HEK293 (cell line): ENCODE data around the gene EDARADD.

ENCODE experiments used
- FEZF1 ChIP-seq: fragments of 450-650 bp; formaldehyde crosslinking; IDR thresholded peaks from 2 replicates; pipeline ENCODE4 v1.5.1; 2016; ENCODE audit warnings: missing biosample characterization, missing genetic modification characterization
- GLI2 ChIP-seq: fragments of 450-650 bp; formaldehyde crosslinking; IDR thresholded peaks from 2 replicates; pipeline ENCODE4; 2017; ENCODE audit warnings: missing biosample characterization, missing genetic modification characterization, low read depth, borderline replicate concordance
- IKZF3 ChIP-seq: fragments of 450-650 bp; IDR thresholded peaks from 2 replicates; pipeline ENCODE4 v1.5.0; 2018; ENCODE audit warnings: missing biosample characterization, mild to moderate bottlenecking, missing genetic modification characterization, moderate library complexity
- KLF10 ChIP-seq: fragments of 450-650 bp; IDR thresholded peaks from 2 replicates; pipeline ENCODE4 v1.5.1; 2018; ENCODE audit warnings: missing biosample characterization, mild to moderate bottlenecking, missing genetic modification characterization
- KLF16 ChIP-seq: fragments of 450-650 bp; formaldehyde crosslinking; IDR thresholded peaks from 2 replicates; pipeline ENCODE4 v1.5.1; 2017; ENCODE audit warnings: missing biosample characterization, missing genetic modification characterization
- KLF8 ChIP-seq: fragments of 450-650 bp; formaldehyde crosslinking; IDR thresholded peaks from 2 replicates; pipeline ENCODE4 v1.5.1; 2016; ENCODE audit warnings: missing biosample characterization, missing genetic modification characterization
- REPIN1 ChIP-seq: fragments of 450-650 bp; formaldehyde crosslinking; IDR thresholded peaks from 2 replicates; pipeline ENCODE4 v1.5.1; 2017; ENCODE audit warnings: missing biosample characterization, missing genetic modification characterization, low read depth
- SCRT2 ChIP-seq: fragments of 450-650 bp; formaldehyde crosslinking; IDR thresholded peaks from 2 replicates; pipeline ENCODE4 v1.5.1; 2016; ENCODE audit warnings: missing biosample characterization, missing genetic modification characterization
- SP7 ChIP-seq: fragments of 450-650 bp; formaldehyde crosslinking; IDR thresholded peaks from 2 replicates; pipeline ENCODE4 v1.5.1; 2016; ENCODE audit warnings: missing biosample characterization, missing genetic modification characterization
- WT1 ChIP-seq: fragments of 450-650 bp; formaldehyde crosslinking; IDR thresholded peaks from 2 replicates; pipeline ENCODE4 v1.5.1; 2016; ENCODE audit warnings: missing biosample characterization, missing genetic modification characterization
- ZBTB1 ChIP-seq: fragments of 450-650 bp; formaldehyde crosslinking; IDR thresholded peaks from 2 replicates; pipeline ENCODE4 v1.5.1; 2016; ENCODE audit warnings: missing biosample characterization, missing genetic modification characterization
- ZBTB21 ChIP-seq: fragments of 450-650 bp; formaldehyde crosslinking; IDR thresholded peaks from 2 replicates; pipeline ENCODE4 v1.5.1; 2017; ENCODE audit warnings: missing biosample characterization, missing genetic modification characterization
- ZBTB48 ChIP-seq: fragments of 450-650 bp; formaldehyde crosslinking; IDR thresholded peaks from 2 replicates; pipeline ENCODE4 v1.5.1; 2016; ENCODE audit warnings: missing biosample characterization, missing genetic modification characterization
- ZEB2 ChIP-seq: fragments of 450-650 bp; formaldehyde crosslinking; IDR thresholded peaks from 2 replicates; pipeline ENCODE4 v1.5.1; 2016; ENCODE audit warnings: missing biosample characterization, missing genetic modification characterization
- ZFP69B ChIP-seq: fragments of 450-650 bp; formaldehyde crosslinking; IDR thresholded peaks from 2 replicates; pipeline ENCODE4 v1.5.1; 2016; ENCODE audit warnings: missing biosample characterization, missing genetic modification characterization
- ZNF155 ChIP-seq: fragments of 450-650 bp; formaldehyde crosslinking; IDR thresholded peaks from 2 replicates; pipeline ENCODE4 v1.5.1; 2016; ENCODE audit warnings: missing biosample characterization, missing genetic modification characterization
- ZNF157 ChIP-seq: fragments of 450-650 bp; formaldehyde crosslinking; IDR thresholded peaks from 2 replicates; pipeline ENCODE4 v1.5.1; 2016; ENCODE audit warnings: missing biosample characterization, missing genetic modification characterization
- ZNF169 ChIP-seq: fragments of 450-650 bp; formaldehyde crosslinking; IDR thresholded peaks from 2 replicates; pipeline ENCODE4 v1.5.1; 2016; ENCODE audit warnings: missing biosample characterization, missing genetic modification characterization
- ZNF221 ChIP-seq: fragments of 450-650 bp; formaldehyde crosslinking; IDR thresholded peaks from 2 replicates; pipeline ENCODE4 v1.5.1; 2017; ENCODE audit warnings: missing biosample characterization, missing genetic modification characterization, borderline replicate concordance
- ZNF274 ChIP-seq, 2 experiments: fragments of 200-500 bp in 1 of 2; fragments of 450-650 bp in 1 of 2; sonication (Bioruptor generic) in 1 of 2; formaldehyde crosslinking in 1 of 2; IDR thresholded peaks; 2 replicates each; pipeline versions ENCODE4 v1.5.1 to v1.6.1; 2014 to 2016; ENCODE audit warnings: borderline replicate concordance in 1 of 2, inconsistent platforms in 1 of 2, low read length in 1 of 2, missing biosample characterization in 1 of 2, missing genetic modification characterization in 1 of 2
- ZNF366 ChIP-seq: fragments of 450-650 bp; formaldehyde crosslinking; conservative IDR thresholded peaks from 2 replicates; pipeline ENCODE4 v1.5.1; 2016; ENCODE audit warnings: missing biosample characterization, missing genetic modification characterization
- ZNF433 ChIP-seq: fragments of 450-650 bp; formaldehyde crosslinking; IDR thresholded peaks from 2 replicates; pipeline ENCODE4 v1.5.1; 2016; ENCODE audit warnings: missing biosample characterization, missing genetic modification characterization, low read depth
- ZNF510 ChIP-seq: fragments of 450-650 bp; formaldehyde crosslinking; IDR thresholded peaks from 2 replicates; pipeline ENCODE4 v1.5.1; 2018; ENCODE audit warnings: mild to moderate bottlenecking, missing genetic modification characterization, missing biosample characterization; ENCODE audit not compliant: insufficient replicate concordance
- ZNF548 ChIP-seq: fragments of 450-650 bp; formaldehyde crosslinking; IDR thresholded peaks from 2 replicates; pipeline ENCODE4 v1.5.1; 2016; ENCODE audit warnings: missing biosample characterization, missing genetic modification characterization
- ZNF560 ChIP-seq: fragments of 450-650 bp; formaldehyde crosslinking; IDR thresholded peaks from 2 replicates; pipeline ENCODE4 v1.5.1; 2017; ENCODE audit warnings: missing biosample characterization, missing genetic modification characterization, borderline replicate concordance
- ZNF629 ChIP-seq: fragments of 450-650 bp; formaldehyde crosslinking; IDR thresholded peaks from 2 replicates; pipeline ENCODE4 v1.5.1; 2017; ENCODE audit warnings: missing biosample characterization, missing genetic modification characterization
- ZNF654 ChIP-seq: fragments of 450-650 bp; formaldehyde crosslinking; IDR thresholded peaks from 2 replicates; pipeline ENCODE4 v1.5.1; 2016; ENCODE audit warnings: low read depth, missing biosample characterization, missing genetic modification characterization
- ZNF660 ChIP-seq: fragments of 450-650 bp; IDR thresholded peaks from 2 replicates; pipeline ENCODE4 v1.5.1; 2018; ENCODE audit warnings: missing biosample characterization, mild to moderate bottlenecking, missing genetic modification characterization
- ZNF701 ChIP-seq: fragments of 450-650 bp; formaldehyde crosslinking; IDR thresholded peaks from 2 replicates; pipeline ENCODE4 v1.5.1; 2016; ENCODE audit warnings: missing biosample characterization, missing genetic modification characterization
- ZNF776 ChIP-seq: fragments of 450-650 bp; formaldehyde crosslinking; IDR thresholded peaks from 2 replicates; pipeline ENCODE4 v1.5.0; 2017; ENCODE audit warnings: missing biosample characterization, missing genetic modification characterization, borderline replicate concordance
- ZNF837 ChIP-seq: fragments of 450-650 bp; formaldehyde crosslinking; IDR thresholded peaks from 2 replicates; pipeline ENCODE4 v1.5.1; 2016; ENCODE audit warnings: missing biosample characterization, missing genetic modification characterization
- ZSCAN30 ChIP-seq: fragments of 450-650 bp; IDR thresholded peaks from 2 replicates; pipeline ENCODE4 v1.5.1; 2018; ENCODE audit warnings: missing biosample characterization, mild to moderate bottlenecking, missing genetic modification characterization, moderate library complexity
- ZXDB ChIP-seq: fragments of 450-650 bp; formaldehyde crosslinking; IDR thresholded peaks from 2 replicates; pipeline ENCODE4 v1.5.1; 2016; ENCODE audit warnings: missing biosample characterization, missing genetic modification characterization
- TF ChIP-seq, protein P1 (sequence below): fragments of 450-650 bp; formaldehyde crosslinking; IDR thresholded peaks from 2 replicates; pipeline ENCODE4 v1.5.1; 2016; ENCODE audit warnings: missing biosample characterization, missing genetic modification characterization
- TF ChIP-seq, protein P2 (sequence below): fragments of 450-650 bp; formaldehyde crosslinking; IDR thresholded peaks from 2 replicates; pipeline ENCODE4 v1.5.1; 2016; ENCODE audit warnings: missing biosample characterization, missing genetic modification characterization
- TF ChIP-seq, protein P3 (sequence below): fragments of 450-650 bp; formaldehyde crosslinking; IDR thresholded peaks from 2 replicates; pipeline ENCODE4 v1.5.1; 2016; ENCODE audit warnings: missing biosample characterization, missing genetic modification characterization

EDARADD gene

DNA sequence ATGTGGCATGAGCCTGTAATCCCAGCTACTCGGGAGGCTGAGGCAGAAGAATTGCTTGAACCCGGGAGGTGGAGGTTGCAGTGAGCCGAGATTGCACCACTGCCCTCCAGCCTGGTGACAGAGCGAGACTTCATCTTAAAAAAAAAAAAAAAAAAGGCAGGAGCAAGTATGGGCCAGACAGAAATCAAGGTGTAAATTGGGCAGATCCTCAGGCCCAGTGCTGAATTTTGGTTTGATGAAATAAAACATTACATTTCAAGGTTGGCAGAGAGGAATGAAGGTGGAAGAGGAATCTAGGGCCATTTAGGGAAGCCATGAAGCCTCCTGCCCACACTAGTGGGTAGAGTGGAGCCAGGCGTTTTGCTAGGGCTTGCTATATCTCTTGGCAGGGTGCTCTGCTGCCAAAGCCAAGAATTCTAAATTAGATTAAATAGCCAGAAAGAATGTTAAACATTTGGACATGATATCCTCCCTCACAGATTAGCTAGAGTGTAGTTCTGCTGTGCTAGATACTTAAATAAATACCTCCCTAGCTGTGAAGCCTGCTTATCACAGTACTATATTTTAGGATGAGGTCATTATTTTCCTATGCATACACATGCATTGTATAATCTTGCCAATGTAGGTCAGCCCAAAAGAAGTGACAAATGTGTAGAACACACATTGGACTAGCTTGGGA, 113.1 kb downstream of the EDARADD start (continued):
- TF ChIP-seq ZNF274 (IDR thresholded peaks at IDR 0.05; ENCODE audit: low read length) (no peak), ZNF274 (tag by site-specific recombination; IDR thresholded peaks at IDR 0.05; ENCODE audit: borderline replicate concordance) (no peak), GLI2 (tag by site-specific recombination) (peak; percentile 77), ZNF776 (no peak), ZNF157 (tag by site-specific recombination) (no peak), ZNF169 (tag by site-specific recombination) (no peak), ZNF654 (tag by site-specific recombination) (no peak), ZBTB48 (peak; percentile 39; the same call in 1 of the 2 replicates), ZEB2 (tag by site-specific recombination) (peak; percentile 81), ZXDB (tag by site-specific recombination) (peak; percentile 82), REPIN1 (tag by site-specific recombination) (no peak), ZFP69B (tag by site-specific recombination) (no peak), IKZF3 (tag by site-specific recombination) (peak; percentile 63), ZNF433 (tag by site-specific recombination) (no peak), ZNF366 (tag by site-specific recombination) (peak; percentile 68), SP7 (tag by site-specific recombination) (peak; percentile 64), ZNF510 (peak; percentile 32), ZSCAN30 (tag by site-specific recombination) (0 out of 2 replicates have a peak, but pooled peaks have one; percentile 33), ZNF155 (tag by site-specific recombination) (no peak), ZNF629 (tag by site-specific recombination) (peak; percentile 89), ZNF660 (tag by site-specific recombination) (no peak), ZBTB21 (tag by site-specific recombination) (0 out of 2 replicates have a peak, but pooled peaks have one; percentile 41), ZNF221 (no peak), ZNF548 (tag by site-specific recombination) (no peak), ZNF701 (tag by site-specific recombination) (no peak), KLF10 (tag by site-specific recombination) (peak; percentile 64), KLF16 (no peak), ZNF560 (no peak), ZBTB1 (tag by site-specific recombination) (no peak), FEZF1 (tag by site-specific recombination) (peak; percentile 13; the same call in 1 of the 2 replicates), SCRT2 (tag by site-specific recombination) (no peak), WT1 (tag by site-specific recombination) (peak; percentile 99), KLF8 (tag by site-specific recombination) (0 out of 2 replicates have a peak, but pooled peaks have one; percentile 47), ZNF837 (tag by site-specific recombination) (no peak)
- TF ChIP-seq, protein P1, sequence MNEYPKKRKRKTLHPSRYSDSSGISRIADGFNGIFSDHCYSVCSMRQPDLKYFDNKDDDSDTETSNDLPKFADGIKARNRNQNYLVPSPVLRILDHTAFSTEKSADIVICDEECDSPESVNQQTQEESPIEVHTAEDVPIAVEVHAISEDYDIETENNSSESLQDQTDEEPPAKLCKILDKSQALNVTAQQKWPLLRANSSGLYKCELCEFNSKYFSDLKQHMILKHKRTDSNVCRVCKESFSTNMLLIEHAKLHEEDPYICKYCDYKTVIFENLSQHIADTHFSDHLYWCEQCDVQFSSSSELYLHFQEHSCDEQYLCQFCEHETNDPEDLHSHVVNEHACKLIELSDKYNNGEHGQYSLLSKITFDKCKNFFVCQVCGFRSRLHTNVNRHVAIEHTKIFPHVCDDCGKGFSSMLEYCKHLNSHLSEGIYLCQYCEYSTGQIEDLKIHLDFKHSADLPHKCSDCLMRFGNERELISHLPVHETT (tag by site-specific recombination) = 0 out of 2 replicates have a peak, but pooled peaks have one; percentile 33
- TF ChIP-seq, protein P2, sequence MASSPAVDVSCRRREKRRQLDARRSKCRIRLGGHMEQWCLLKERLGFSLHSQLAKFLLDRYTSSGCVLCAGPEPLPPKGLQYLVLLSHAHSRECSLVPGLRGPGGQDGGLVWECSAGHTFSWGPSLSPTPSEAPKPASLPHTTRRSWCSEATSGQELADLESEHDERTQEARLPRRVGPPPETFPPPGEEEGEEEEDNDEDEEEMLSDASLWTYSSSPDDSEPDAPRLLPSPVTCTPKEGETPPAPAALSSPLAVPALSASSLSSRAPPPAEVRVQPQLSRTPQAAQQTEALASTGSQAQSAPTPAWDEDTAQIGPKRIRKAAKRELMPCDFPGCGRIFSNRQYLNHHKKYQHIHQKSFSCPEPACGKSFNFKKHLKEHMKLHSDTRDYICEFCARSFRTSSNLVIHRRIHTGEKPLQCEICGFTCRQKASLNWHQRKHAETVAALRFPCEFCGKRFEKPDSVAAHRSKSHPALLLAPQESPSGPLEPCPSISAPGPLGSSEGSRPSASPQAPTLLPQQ (tag by site-specific recombination) = peak; percentile 81; the same call in 1 of the 2 replicates
- TF ChIP-seq, protein P3, sequence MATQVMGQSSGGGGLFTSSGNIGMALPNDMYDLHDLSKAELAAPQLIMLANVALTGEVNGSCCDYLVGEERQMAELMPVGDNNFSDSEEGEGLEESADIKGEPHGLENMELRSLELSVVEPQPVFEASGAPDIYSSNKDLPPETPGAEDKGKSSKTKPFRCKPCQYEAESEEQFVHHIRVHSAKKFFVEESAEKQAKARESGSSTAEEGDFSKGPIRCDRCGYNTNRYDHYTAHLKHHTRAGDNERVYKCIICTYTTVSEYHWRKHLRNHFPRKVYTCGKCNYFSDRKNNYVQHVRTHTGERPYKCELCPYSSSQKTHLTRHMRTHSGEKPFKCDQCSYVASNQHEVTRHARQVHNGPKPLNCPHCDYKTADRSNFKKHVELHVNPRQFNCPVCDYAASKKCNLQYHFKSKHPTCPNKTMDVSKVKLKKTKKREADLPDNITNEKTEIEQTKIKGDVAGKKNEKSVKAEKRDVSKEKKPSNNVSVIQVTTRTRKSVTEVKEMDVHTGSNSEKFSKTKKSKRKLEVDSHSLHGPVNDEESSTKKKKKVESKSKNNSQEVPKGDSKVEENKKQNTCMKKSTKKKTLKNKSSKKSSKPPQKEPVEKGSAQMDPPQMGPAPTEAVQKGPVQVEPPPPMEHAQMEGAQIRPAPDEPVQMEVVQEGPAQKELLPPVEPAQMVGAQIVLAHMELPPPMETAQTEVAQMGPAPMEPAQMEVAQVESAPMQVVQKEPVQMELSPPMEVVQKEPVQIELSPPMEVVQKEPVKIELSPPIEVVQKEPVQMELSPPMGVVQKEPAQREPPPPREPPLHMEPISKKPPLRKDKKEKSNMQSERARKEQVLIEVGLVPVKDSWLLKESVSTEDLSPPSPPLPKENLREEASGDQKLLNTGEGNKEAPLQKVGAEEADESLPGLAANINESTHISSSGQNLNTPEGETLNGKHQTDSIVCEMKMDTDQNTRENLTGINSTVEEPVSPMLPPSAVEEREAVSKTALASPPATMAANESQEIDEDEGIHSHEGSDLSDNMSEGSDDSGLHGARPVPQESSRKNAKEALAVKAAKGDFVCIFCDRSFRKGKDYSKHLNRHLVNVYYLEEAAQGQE (tag by site-specific recombination) = no peak
